ENCODE measurements around the gene ORC5. TPM values are rescaled to one million over a fixed set of nuclear protein-coding genes. Genes with fewer than 3 reads are reported as not detected.

ORC5 gene
- total RNA-seq, 1 experiment from 2014 or later: 21.0 TPM

GRCh38 chr7:104137971-104138370 is 69.8 kb downstream of the ORC5 start:
- CTCF ChIA-PET: no interaction called here
- TF ChIP-seq USF1 (CRISPR knock-in tag; IDR thresholded peaks at IDR 0.05): no peak
- TF ChIP-seq ZBTB21 (CRISPR knock-in tag; IDR thresholded peaks at IDR 0.05; ENCODE audit: borderline replicate concordance): no peak
- no peak for TF ChIP-seq ZBTB43 (CRISPR knock-in tag; IDR thresholded peaks at IDR 0.05)
- no peak for TF ChIP-seq RELA (CRISPR knock-in tag; IDR thresholded peaks at IDR 0.05; ENCODE audit: borderline replicate concordance)
- POLR2A ChIA-PET: no interaction called here

GRCh38 chr7:104137511-104137910 is 70.3 kb downstream of the ORC5 start:
- H3K36me3 Mint-ChIP-seq: peaks cover 6% of the 10 kb centered on the region
- no peak overlapping the region for H3K4me3 Mint-ChIP-seq
- ChIA-PET CTCF (no interaction called here), POLR2A (no interaction called here)
- no peaks in the 10 kb centered on the region; the same call in 1 of the 2 replicates for H3K27me3 Mint-ChIP-seq (ENCODE audit: low read depth)
- no peak for DNase-seq (ENCODE audit: low spot score)
- H3K27ac Mint-ChIP-seq: no peak overlapping the region
- H3K9me3 Mint-ChIP-seq: no peaks in the 10 kb centered on the region
- H3K4me1 Mint-ChIP-seq: no peaks in the 10 kb centered on the region
- no peak for ATAC-seq
- TF ChIP-seq SOX15 (CRISPR knock-in tag; IDR thresholded peaks at IDR 0.05) (no peak), ZNF532 (CRISPR knock-in tag; IDR thresholded peaks at IDR 0.05; ENCODE audit: borderline replicate concordance) (no peak), ZNF512 (CRISPR knock-in tag; IDR thresholded peaks at IDR 0.05; ENCODE audit: borderline replicate concordance) (no peak), STAT6 (CRISPR knock-in tag; conservative IDR thresholded peaks at IDR 0.05; ENCODE audit: low read depth) (no peak), CTCF (IDR thresholded peaks at IDR 0.05) (no peak), JUN (CRISPR knock-in tag; IDR thresholded peaks at IDR 0.05) (no peak), TP53 (CRISPR knock-in tag; IDR thresholded peaks at IDR 0.05) (no peak), ARID4B (CRISPR knock-in tag; IDR thresholded peaks at IDR 0.05; ENCODE audit: borderline replicate concordance) (no peak), NFATC4 (CRISPR knock-in tag; IDR thresholded peaks at IDR 0.05) (no peak), HMGXB4 (CRISPR knock-in tag; IDR thresholded peaks at IDR 0.05) (no peak)

More at GRCh38 chr7:104137971-104138370, 69.8 kb downstream of the ORC5 start:
- peaks cover 6% of the 10 kb centered on the region for H3K36me3 Mint-ChIP-seq
- DNase-seq (ENCODE audit: low spot score) (no peak), ATAC-seq (peak; percentile 60)
- no peaks in the 10 kb centered on the region for H3K9me3 Mint-ChIP-seq
- no peaks in the 10 kb centered on the region; the same call in 1 of the 2 replicates for H3K27me3 Mint-ChIP-seq (ENCODE audit: low read depth)
- H3K4me1 Mint-ChIP-seq: no peaks in the 10 kb centered on the region
- H3K27ac Mint-ChIP-seq: no peak overlapping the region
- H3K4me3 Mint-ChIP-seq: no peak overlapping the region

Data from WTC11 (cell line).